HepG2 (cell line): ENCODE results near the gene CCNT2. TPM values are rescaled to one million over a fixed set of nuclear protein-coding genes. Genes with fewer than 3 reads are reported as not detected.
A peak's percentile ranks its signal among the peaks of the same experiment; 100 is the strongest.

ENCODE experiments used
- ATF7 ChIP-seq, 2 experiments: fragments of 450-650 bp in 1 of 2; sonication (generic) in 1 of 2; formaldehyde crosslinking in 1 of 2; IDR thresholded peaks; 2 replicates each; pipeline versions ENCODE4 v1.4.0 to v1.6.1; 2016 to 2020; ENCODE audit warnings: antibody characterized with exemption in 1 of 2, mild to moderate bottlenecking in 1 of 2, missing genetic modification reagents in 1 of 2
- BATF2 ChIP-seq: sonication (generic); formaldehyde crosslinking; IDR thresholded peaks from 2 replicates; pipeline ENCODE4 v1.8.0; 2022; ENCODE audit warnings: mild to moderate bottlenecking, missing genetic modification reagents, moderate library complexity
- ELF1 ChIP-seq: sonication (generic); formaldehyde crosslinking; IDR thresholded peaks from 2 replicates; pipeline ENCODE4 v1.4.0; 2020; ENCODE audit warnings: missing genetic modification reagents
- FOXK1 ChIP-seq: sonication (generic); formaldehyde crosslinking; IDR thresholded peaks from 2 replicates; pipeline ENCODE4 v1.4.0; 2020; ENCODE audit warnings: low read depth, missing genetic modification reagents, borderline replicate concordance
- IRX3 ChIP-seq: sonication (generic); formaldehyde crosslinking; IDR thresholded peaks from 2 replicates; pipeline ENCODE4 v1.8.1; 2023; ENCODE audit warnings: mild to moderate bottlenecking, low read depth, missing genetic modification reagents, borderline replicate concordance
- ISX ChIP-seq: sonication (generic); formaldehyde crosslinking; conservative IDR thresholded peaks from 2 replicates; pipeline ENCODE4 v1.5.0; 2020; ENCODE audit warnings: missing genetic modification reagents
- KLF6 ChIP-seq: IDR thresholded peaks from 2 replicates; pipeline ENCODE4 v1.8.0; 2016; ENCODE audit warnings: missing biosample characterization, missing genetic modification reagents
- NFE2 ChIP-seq: sonication (generic); formaldehyde crosslinking; IDR thresholded peaks from 2 replicates; pipeline ENCODE4 v1.4.0; 2020; ENCODE audit warnings: missing genetic modification reagents
- PITX1 ChIP-seq: sonication (generic); formaldehyde crosslinking; IDR thresholded peaks from 2 replicates; pipeline ENCODE4 v1.5.1; 2020; ENCODE audit warnings: mild to moderate bottlenecking, missing genetic modification reagents
- RERE ChIP-seq: IDR thresholded peaks from 2 replicates; pipeline ENCODE4 v1.6.1; 2016; ENCODE audit warnings: low read depth, missing genetic modification reagents, missing compliant biosample characterization
- RFX5 ChIP-seq: IDR thresholded peaks from 2 replicates; pipeline ENCODE4 v1.6.1; 2011; ENCODE audit warnings: low read depth, low read length, improper control_type of control experiment
- TGIF2 ChIP-seq: IDR thresholded peaks from 2 replicates; pipeline ENCODE4 v1.6.1; 2016; ENCODE audit warnings: control low read depth, missing compliant biosample characterization
- YEATS2 ChIP-seq: sonication (generic); formaldehyde crosslinking; IDR thresholded peaks from 2 replicates; pipeline ENCODE4 v1.4.0; 2020; ENCODE audit warnings: missing genetic modification reagents, borderline replicate concordance
- ZNF563 ChIP-seq: sonication (generic); formaldehyde crosslinking; IDR thresholded peaks from 2 replicates; pipeline ENCODE4 v1.8.0; 2022; ENCODE audit warnings: mild to moderate bottlenecking, moderate library complexity, missing genetic modification reagents
- ZNF570 ChIP-seq: sonication (generic); formaldehyde crosslinking; IDR thresholded peaks from 2 replicates; pipeline ENCODE4 v1.4.0; 2020; ENCODE audit warnings: mild to moderate bottlenecking, missing genetic modification reagents, borderline replicate concordance
- ZNF615 ChIP-seq: sonication (generic); formaldehyde crosslinking; IDR thresholded peaks from 2 replicates; pipeline ENCODE4 v1.5.0; 2020; ENCODE audit warnings: mild to moderate bottlenecking, missing genetic modification reagents, borderline replicate concordance
- polyA plus RNA-seq, 8 experiments: library from polyadenylated mRNA; depleted of rRNA in 3 of 8; stranded (reverse) in 7 of 8; unstranded in 1 of 8; fragments of >200 nt; fragmentation: Illumina TruSeq in 4 of 8; extraction: Trizol in 4 of 8; gene quantifications; 2 replicates each; pipeline versions ENCODE4 v1.2.1 to v1.2.3, GENCODE V29; 2011 to 2016; ENCODE audit warnings: low read depth in 4 of 8, missing spikeins in 1 of 8, mixed read lengths in 1 of 8; ENCODE audit not compliant: insufficient read depth in 1 of 8
- total RNA-seq, 5 experiments: library from RNA; depleted of rRNA; stranded (reverse); fragments of >200 nt; fragmentation: Illumina TruSeq; extraction: Trizol; gene quantifications; 2 replicates each; pipeline ENCODE4 v1.2.3, GENCODE V29; 2016; ENCODE audit warnings: low read depth in 1 of 5
- TF ChIP-seq, protein P1 (sequence below): sonication (generic); formaldehyde crosslinking; IDR thresholded peaks from 2 replicates; pipeline ENCODE4 v1.5.0; 2020; ENCODE audit warnings: mild to moderate bottlenecking, missing genetic modification reagents, borderline replicate concordance
- TF ChIP-seq, protein P2 (sequence below): sonication (generic); formaldehyde crosslinking; IDR thresholded peaks from 2 replicates; pipeline ENCODE4 v1.5.0; 2020; ENCODE audit warnings: missing genetic modification reagents

The CCNT2 gene
- total and polyA plus RNA-seq, 2 of the 13 experiments (the other 11 are each of a cell fraction or from before 2014, with no cell fraction given) = 22.1 to 34.4 TPM

GRCh38 chr2:134918526-134919340, at the start of gene CCNT2 (continued):
- TF ChIP-seq RERE (CRISPR knock-in tag) (no peak), IRX3 (CRISPR knock-in tag) (peak; percentile 55; the same call in 1 of the 2 replicates), ELF1 (peak; percentile 83), ISX (peak; percentile 67; the same call in 1 of the 2 replicates), PITX1 (CRISPR knock-in tag) (peak; percentile 26; the same call in 1 of the 2 replicates), NFE2 (no peak), RFX5 (0 out of 2 replicates have a peak, but pooled peaks have one; percentile 4), FOXK1 (peak; percentile 87), ZNF570 (CRISPR knock-in tag) (0 out of 2 replicates have a peak, but pooled peaks have one; percentile 82), BATF2 (peak; percentile 80; the same call in 1 of the 2 replicates), ZNF615 (no peak; the same call in 1 of the 2 replicates), KLF6 (CRISPR knock-in tag) (no peak; the same call in 1 of the 2 replicates), ZNF563 (peak; percentile 68; the same call in 1 of the 2 replicates), YEATS2 (CRISPR knock-in tag) (peak; percentile 93; the same call in 1 of the 2 replicates), ATF7 (IDR thresholded peaks at IDR 0.05) (no peak), ATF7 (CRISPR knock-in tag; IDR thresholded peaks at IDR 0.05) (peak; percentile 47; the same call in 1 of the 2 replicates), TGIF2 (peak; percentile 79)
- TF ChIP-seq, protein P1, sequence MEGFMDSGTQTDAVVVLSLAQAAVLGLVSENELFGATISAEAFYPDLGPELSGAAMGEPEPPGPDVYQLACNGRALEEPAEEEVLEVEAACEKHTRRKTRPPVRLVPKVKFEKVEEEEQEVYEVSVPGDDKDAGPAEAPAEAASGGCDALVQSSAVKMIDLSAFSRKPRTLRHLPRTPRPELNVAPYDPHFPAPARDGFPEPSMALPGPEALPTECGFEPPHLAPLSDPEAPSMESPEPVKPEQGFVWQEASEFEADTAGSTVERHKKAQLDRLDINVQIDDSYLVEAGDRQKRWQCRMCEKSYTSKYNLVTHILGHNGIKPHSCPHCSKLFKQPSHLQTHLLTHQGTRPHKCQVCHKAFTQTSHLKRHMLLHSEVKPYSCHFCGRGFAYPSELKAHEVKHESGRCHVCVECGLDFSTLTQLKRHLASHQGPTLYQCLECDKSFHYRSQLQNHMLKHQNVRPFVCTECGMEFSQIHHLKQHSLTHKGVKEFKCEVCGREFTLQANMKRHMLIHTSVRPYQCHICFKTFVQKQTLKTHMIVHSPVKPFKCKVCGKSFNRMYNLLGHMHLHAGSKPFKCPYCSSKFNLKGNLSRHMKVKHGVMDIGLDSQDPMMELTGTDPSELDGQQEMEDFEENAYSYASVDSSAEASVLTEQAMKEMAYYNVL (CRISPR knock-in tag) = peak; percentile 79
- TF ChIP-seq, protein P2, sequence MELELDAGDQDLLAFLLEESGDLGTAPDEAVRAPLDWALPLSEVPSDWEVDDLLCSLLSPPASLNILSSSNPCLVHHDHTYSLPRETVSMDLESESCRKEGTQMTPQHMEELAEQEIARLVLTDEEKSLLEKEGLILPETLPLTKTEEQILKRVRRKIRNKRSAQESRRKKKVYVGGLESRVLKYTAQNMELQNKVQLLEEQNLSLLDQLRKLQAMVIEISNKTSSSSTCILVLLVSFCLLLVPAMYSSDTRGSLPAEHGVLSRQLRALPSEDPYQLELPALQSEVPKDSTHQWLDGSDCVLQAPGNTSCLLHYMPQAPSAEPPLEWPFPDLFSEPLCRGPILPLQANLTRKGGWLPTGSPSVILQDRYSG (CRISPR knock-in tag) = no peak; the same call in 1 of the 2 replicates
